ENCODE measurements around the gene NAT10. TPM values are rescaled to one million over a fixed set of nuclear protein-coding genes. Genes with fewer than 3 reads are reported as not detected.

Gene NAT10
- total RNA-seq, 2 experiments from 2014 or later, result 91.0 to 93.3 TPM

GRCh38 chr11:34114471-34114870 lies 9.0 kb downstream of the NAT10 start:
- Mint-ChIP-seq H3K9me3 (no peaks in the 10 kb centered on the region), H3K36me3 (ENCODE audit: low read depth) (peaks cover 46% of the 10 kb centered on the region), H3K4me1 (ENCODE audit: low read depth) (peaks cover 10% of the 10 kb centered on the region), H3K27me3 (ENCODE audit: low read depth) (no peaks in the 10 kb centered on the region), H3K4me3 (no peak overlapping the region), H3K27ac (no peak overlapping the region)
- no peak for DNase-seq
- intact Hi-C loops (cut with micrococcal nuclease), result no loop called here
- CTCF ChIA-PET, result no interaction called here

- Mint-ChIP-seq H3K4me1 (ENCODE audit: low read depth) (no peaks in the 10 kb centered on the region), H3K4me3 (no peak overlapping the region), H3K27me3 (ENCODE audit: low read depth) (no peaks in the 10 kb centered on the region), H3K27ac (no peak overlapping the region), H3K36me3 (ENCODE audit: low read depth) (peaks cover 52% of the 10 kb centered on the region), H3K9me3 (no peaks in the 10 kb centered on the region)
- intact Hi-C loops (cut with micrococcal nuclease), result no loop called here
- no peak for DNase-seq
- CTCF ChIA-PET, result no interaction called here
These were observed 15.2 kb downstream of the NAT10 start for GRCh38 chr11:34120651-34121050.

DNA sequence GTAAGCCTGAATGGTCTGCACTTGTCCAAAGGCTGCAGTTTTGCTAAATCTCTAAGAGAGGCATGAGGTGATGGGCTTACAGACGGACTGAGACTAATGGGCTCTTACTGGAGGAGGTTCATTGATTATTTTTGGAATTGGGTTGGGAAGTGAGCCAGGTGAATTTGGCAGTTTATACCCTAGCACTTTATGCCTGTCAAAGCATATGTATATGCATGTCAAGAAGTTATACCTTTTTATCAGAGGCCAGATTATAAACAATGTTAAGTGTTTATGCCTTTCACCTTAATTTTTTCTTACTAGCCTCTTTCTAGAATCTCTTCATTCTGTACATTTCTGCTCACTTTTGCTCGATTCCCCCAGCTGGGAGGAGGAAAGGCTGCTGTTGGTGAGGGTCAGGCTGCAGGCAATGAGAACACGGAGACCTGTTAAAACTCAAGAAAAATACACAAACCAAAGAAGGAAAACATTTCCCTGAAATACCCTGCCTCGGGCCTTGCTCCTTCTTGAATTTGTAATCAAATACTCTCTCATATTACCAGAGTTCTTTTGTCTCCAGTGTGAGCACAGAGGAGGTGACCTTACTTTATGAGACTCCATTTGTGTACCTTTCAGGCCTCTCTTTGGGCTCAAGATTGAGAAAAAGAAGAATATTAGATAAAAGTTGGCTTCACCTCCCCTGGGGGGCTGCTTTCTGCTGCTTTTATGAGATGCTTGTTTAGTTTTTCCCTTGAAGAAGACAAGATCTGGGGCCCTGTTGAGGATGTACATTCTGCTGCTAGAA lies 19.6 kb downstream of the NAT10 start:
- CTCF ChIA-PET, result no interaction called here
- DNase-seq, result no peak
- Mint-ChIP-seq H3K27me3 (ENCODE audit: low read depth) (no peaks in the 10 kb centered on the region), H3K4me3 (no peak overlapping the region), H3K27ac (no peak overlapping the region), H3K4me1 (ENCODE audit: low read depth) (no peaks in the 10 kb centered on the region), H3K36me3 (ENCODE audit: low read depth) (peaks cover 52% of the 10 kb centered on the region), H3K9me3 (no peaks in the 10 kb centered on the region)
- intact Hi-C loops (cut with micrococcal nuclease), result no loop called here

DNA sequence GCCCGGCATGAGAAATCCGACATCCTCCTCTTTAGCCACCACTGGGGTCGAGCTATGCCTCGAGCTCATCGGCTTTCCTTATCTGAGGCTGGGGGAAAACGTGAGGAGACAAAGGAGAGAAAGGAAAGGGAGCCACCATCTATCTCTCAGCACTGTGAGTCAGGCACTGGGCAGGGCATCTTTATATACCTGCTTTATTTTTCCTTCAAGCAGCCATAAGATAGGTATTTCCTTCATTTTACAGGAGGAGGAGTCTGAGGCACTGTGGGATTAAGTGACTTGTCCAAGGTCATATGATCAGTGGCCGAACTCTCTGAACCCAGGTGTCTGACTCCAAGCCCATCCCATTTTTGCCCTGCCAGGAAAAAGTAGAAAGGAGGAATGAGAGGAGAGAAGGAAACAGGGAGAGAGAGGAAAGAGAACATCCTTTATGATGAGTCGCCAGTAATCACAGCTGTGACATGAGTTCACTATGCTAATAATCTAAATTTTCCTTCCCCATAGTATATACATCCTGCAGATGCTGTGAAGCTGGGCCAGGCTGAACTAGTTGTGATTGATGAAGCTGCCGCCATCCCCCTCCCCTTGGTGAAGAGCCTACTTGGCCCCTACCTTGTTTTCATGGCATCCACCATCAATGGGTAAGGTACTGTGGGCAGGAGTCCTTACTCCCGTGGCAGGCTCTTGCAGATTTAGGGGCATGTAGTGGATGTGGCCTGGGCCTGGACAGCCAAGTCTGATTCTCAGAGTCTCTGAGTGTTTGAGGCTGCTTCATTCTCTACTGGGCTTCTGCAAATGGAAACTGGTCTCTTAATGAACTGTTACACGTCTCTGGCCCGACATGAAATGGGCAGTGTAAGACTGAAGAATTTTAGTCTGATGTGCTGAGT lies 21.8 kb downstream of the NAT10 start:
- no peaks in the 10 kb centered on the region for H3K4me1 Mint-ChIP-seq (ENCODE audit: low read depth)
- CTCF ChIA-PET, result interaction anchor here (0.7 kb wide), 1 partner anchor 14 kb away, joined by 3 read pairs; no protein-coding TSS in a partner anchor
- H3K27ac Mint-ChIP-seq, result no peak overlapping the region
- intact Hi-C loops (cut with micrococcal nuclease), result no loop called here
- no peaks in the 10 kb centered on the region for H3K9me3 Mint-ChIP-seq
- peaks cover 52% of the 10 kb centered on the region for H3K36me3 Mint-ChIP-seq (ENCODE audit: low read depth)
- DNase-seq, result no peak
- no peaks in the 10 kb centered on the region for H3K27me3 Mint-ChIP-seq (ENCODE audit: low read depth)
- no peak overlapping the region for H3K4me3 Mint-ChIP-seq

- Mint-ChIP-seq H3K27ac (no peak overlapping the region), H3K36me3 (ENCODE audit: low read depth) (peaks cover 52% of the 10 kb centered on the region), H3K9me3 (no peaks in the 10 kb centered on the region), H3K4me1 (ENCODE audit: low read depth) (no peaks in the 10 kb centered on the region), H3K27me3 (ENCODE audit: low read depth) (no peaks in the 10 kb centered on the region), H3K4me3 (no peak overlapping the region)
- DNase-seq, result no peak
- intact Hi-C loops (cut with micrococcal nuclease), result no loop called here
- CTCF ChIA-PET, result no interaction called here
These were observed 23.4 kb downstream of the NAT10 start for GRCh38 chr11:34128824-34129223.

GRCh38 chr11:34132261-34132965 lies 27.0 kb downstream of the NAT10 start:
- DNase-seq, result no peak
- peaks cover 54% of the 10 kb centered on the region for H3K36me3 Mint-ChIP-seq (ENCODE audit: low read depth)
- no peak overlapping the region for H3K27ac Mint-ChIP-seq
- CTCF ChIA-PET, result no interaction called here
- intact Hi-C loops (cut with micrococcal nuclease), result loop anchor here (10.0 kb wide), 1 partner anchor 138 kb away; no protein-coding TSS in a partner anchor
- H3K9me3 Mint-ChIP-seq, result no peaks in the 10 kb centered on the region
- no peak overlapping the region for H3K4me3 Mint-ChIP-seq
- peaks cover 12% of the 10 kb centered on the region for H3K4me1 Mint-ChIP-seq (ENCODE audit: low read depth)
- no peaks in the 10 kb centered on the region for H3K27me3 Mint-ChIP-seq (ENCODE audit: low read depth)

DNA sequence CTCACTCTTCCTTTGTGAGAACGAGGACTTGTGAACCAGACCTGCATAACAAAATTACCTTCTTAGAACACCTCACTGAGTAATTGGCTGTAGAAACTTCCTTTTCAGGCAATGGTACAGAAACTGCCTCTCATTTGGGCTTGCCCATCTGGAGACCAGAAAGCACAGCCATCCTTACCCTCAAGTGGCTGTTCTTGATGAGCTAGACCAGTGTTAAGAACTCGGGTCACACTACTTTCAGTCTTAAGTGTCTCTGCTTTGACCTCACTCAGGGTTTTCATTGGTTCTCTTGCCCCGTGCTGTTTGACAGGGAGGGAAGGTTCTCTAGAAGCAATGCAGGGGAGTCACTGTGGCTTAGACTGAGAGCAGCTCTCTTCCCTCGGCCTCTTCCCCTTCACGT lies 29.3 kb downstream of the NAT10 start:
- no peak overlapping the region for H3K4me3 Mint-ChIP-seq
- intact Hi-C loops (cut with micrococcal nuclease), result loop anchor here (10.0 kb wide), 1 partner anchor 140 kb away; no protein-coding TSS in a partner anchor
- no peaks in the 10 kb centered on the region for H3K9me3 Mint-ChIP-seq
- peaks cover 12% of the 10 kb centered on the region for H3K4me1 Mint-ChIP-seq (ENCODE audit: low read depth)
- CTCF ChIA-PET, result interaction anchor here (0.6 to 1.4 kb wide), 2 partner anchors 128 to 222 kb away, joined by 3 to 4 read pairs; partner anchors contain the start of gene ABTB2
- H3K27ac Mint-ChIP-seq, result no peak overlapping the region
- H3K36me3 Mint-ChIP-seq (ENCODE audit: low read depth), result peaks cover 69% of the 10 kb centered on the region
- H3K27me3 Mint-ChIP-seq (ENCODE audit: low read depth), result no peaks in the 10 kb centered on the region
- no peak for DNase-seq

DNA sequence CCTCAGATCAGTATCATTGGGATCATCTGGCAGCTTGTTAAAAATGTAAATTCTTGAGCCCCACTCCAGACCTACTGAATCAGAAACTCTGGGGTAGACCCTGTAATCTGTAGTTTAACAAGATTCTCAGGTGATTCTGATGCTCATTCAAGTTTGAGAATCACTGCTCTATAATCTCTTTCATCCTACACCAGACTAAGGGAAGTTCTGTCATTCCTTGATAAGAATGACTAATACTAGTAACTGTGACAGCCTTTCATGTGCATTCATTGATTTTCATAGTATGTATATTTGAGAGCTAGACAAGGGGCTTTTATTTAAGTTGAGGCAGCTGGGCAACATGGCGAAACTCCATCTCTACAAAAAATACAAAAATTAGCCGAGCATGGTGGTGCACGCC lies 30.0 kb downstream of the NAT10 start:
- H3K4me3 Mint-ChIP-seq, result no peak overlapping the region
- CTCF ChIA-PET, result interaction anchor here (0.6 to 1.4 kb wide), 2 partner anchors 127 to 222 kb away, joined by 3 to 4 read pairs; partner anchors contain the start of gene ABTB2
- intact Hi-C loops (cut with micrococcal nuclease), result loop anchor here (10.0 kb wide), 1 partner anchor 141 kb away; no protein-coding TSS in a partner anchor
- no peaks in the 10 kb centered on the region for H3K27me3 Mint-ChIP-seq (ENCODE audit: low read depth)
- H3K36me3 Mint-ChIP-seq (ENCODE audit: low read depth), result peaks cover 69% of the 10 kb centered on the region
- peaks cover 12% of the 10 kb centered on the region for H3K4me1 Mint-ChIP-seq (ENCODE audit: low read depth)
- DNase-seq, result no peak
- no peaks in the 10 kb centered on the region for H3K9me3 Mint-ChIP-seq
- H3K27ac Mint-ChIP-seq, result no peak overlapping the region

GRCh38 chr11:34136420-34136819 lies 31.0 kb downstream of the NAT10 start:
- Mint-ChIP-seq H3K36me3 (ENCODE audit: low read depth) (peaks cover 71% of the 10 kb centered on the region), H3K27ac (no peak overlapping the region), H3K4me3 (no peak overlapping the region), H3K9me3 (no peaks in the 10 kb centered on the region), H3K27me3 (ENCODE audit: low read depth) (no peaks in the 10 kb centered on the region), H3K4me1 (ENCODE audit: low read depth) (peaks cover 12% of the 10 kb centered on the region)
- CTCF ChIA-PET, result interaction anchor here (1.4 kb wide), 1 partner anchor 221 kb away, joined by 4 read pairs; the partner anchor contains the start of gene ABTB2
- intact Hi-C loops (cut with micrococcal nuclease), result loop anchor here (10.0 kb wide), 1 partner anchor 142 kb away; no protein-coding TSS in a partner anchor
- no peak for DNase-seq

GRCh38 chr11:34139346-34139745 lies 33.9 kb downstream of the NAT10 start:
- intact Hi-C loops (cut with micrococcal nuclease), result loop anchor here (10.0 kb wide), 1 partner anchor 145 kb away; no protein-coding TSS in a partner anchor
- DNase-seq, result no peak
- CTCF ChIA-PET, result interaction anchor here (1.2 kb wide), 1 partner anchor 19 kb away, joined by 3 read pairs; no protein-coding TSS in a partner anchor
- Mint-ChIP-seq H3K9me3 (no peaks in the 10 kb centered on the region), H3K27me3 (ENCODE audit: low read depth) (no peaks in the 10 kb centered on the region), H3K4me3 (no peak overlapping the region), H3K27ac (no peak overlapping the region), H3K36me3 (ENCODE audit: low read depth) (peaks cover 70% of the 10 kb centered on the region), H3K4me1 (ENCODE audit: low read depth) (peaks cover 12% of the 10 kb centered on the region)

DNA sequence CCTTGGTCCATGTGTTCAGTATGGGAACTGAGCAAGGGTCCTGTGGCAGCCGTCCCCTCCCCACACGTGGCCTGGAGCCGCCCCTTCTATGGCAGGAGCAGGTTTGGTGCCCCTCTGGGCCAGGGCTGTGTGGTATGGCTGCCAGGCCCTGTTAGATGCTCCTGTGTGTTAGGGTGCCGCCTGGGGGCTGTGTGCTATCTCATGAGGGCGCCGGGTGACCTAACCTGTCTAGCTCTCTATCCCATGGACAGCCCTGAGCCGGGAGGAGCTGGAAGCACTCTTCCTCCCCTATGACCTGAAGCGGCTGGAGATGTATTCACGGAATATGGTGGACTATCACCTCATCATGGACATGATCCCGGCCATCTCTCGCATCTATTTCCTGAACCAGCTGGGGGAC lies 34.7 kb downstream of the NAT10 start:
- H3K27ac Mint-ChIP-seq, result no peak overlapping the region
- no peak for DNase-seq
- CTCF ChIA-PET, result interaction anchor here (1.2 kb wide), 1 partner anchor 18 kb away, joined by 3 read pairs; no protein-coding TSS in a partner anchor
- H3K27me3 Mint-ChIP-seq (ENCODE audit: low read depth), result no peaks in the 10 kb centered on the region
- no peak overlapping the region for H3K4me3 Mint-ChIP-seq
- H3K36me3 Mint-ChIP-seq (ENCODE audit: low read depth), result peaks cover 66% of the 10 kb centered on the region
- peaks cover 5% of the 10 kb centered on the region for H3K4me1 Mint-ChIP-seq (ENCODE audit: low read depth)
- intact Hi-C loops (cut with micrococcal nuclease), result no loop called here
- no peaks in the 10 kb centered on the region for H3K9me3 Mint-ChIP-seq

GRCh38 chr11:34143048-34143447 lies 37.6 kb downstream of the NAT10 start:
- Mint-ChIP-seq H3K4me3 (no peak overlapping the region), H3K27ac (no peak overlapping the region), H3K27me3 (ENCODE audit: low read depth) (no peaks in the 10 kb centered on the region), H3K4me1 (ENCODE audit: low read depth) (no peaks in the 10 kb centered on the region), H3K9me3 (no peaks in the 10 kb centered on the region), H3K36me3 (ENCODE audit: low read depth) (peaks cover 62% of the 10 kb centered on the region)
- DNase-seq, result no peak
- CTCF ChIA-PET, result no interaction called here
- intact Hi-C loops (cut with micrococcal nuclease), result no loop called here
